Measurements from ENCODE around the gene ZNF121. TPM values are rescaled to one million over a fixed set of nuclear protein-coding genes. Genes with fewer than 3 reads are reported as not detected.

ZNF121 gene
- total RNA-seq, 2 experiments from 2014 or later = 50.5 to 74.4 TPM

- intact Hi-C loops (cut with micrococcal nuclease; ENCODE audit: unreplicated experiment) = no loop called here
- no peaks in the 10 kb centered on the region for H3K4me1 ChIP-seq (ENCODE audit: insufficient read depth, low read length, poor library complexity, severe bottlenecking)
- peaks cover 30% of the 10 kb centered on the region; the same call in 1 of the 2 replicates for H3K9me3 ChIP-seq (ENCODE audit: low read length)
- BruUV-seq (replicated peaks) = no TSS peak
- TF ChIP-seq EZH2phosphoT487 (IDR thresholded peaks at IDR 0.05; ENCODE audit: borderline replicate concordance, low read depth, low read length) (no peak), CTCF (conservative IDR thresholded peaks at IDR 0.05; ENCODE audit: low read length) (no peak)
- no peaks in the 10 kb centered on the region for H4K20me1 ChIP-seq (ENCODE audit: insufficient read depth, low read length)
- H3K27ac ChIP-seq (ENCODE audit: low read depth, low read length, poor library complexity, severe bottlenecking) = no peak overlapping the region
- DNase-seq (ENCODE audit: low spot score) = no peak
- no peak overlapping the region for H3K4me3 ChIP-seq (ENCODE audit: low read depth, low read length, poor library complexity, severe bottlenecking)
- H3K36me3 ChIP-seq (ENCODE audit: insufficient read depth, low read length) = peaks cover 79% of the 10 kb centered on the region
- H3K79me2 ChIP-seq (ENCODE audit: insufficient read depth, low read depth, low read length) = no peaks in the 10 kb centered on the region
- no peak overlapping the region for H2AFZ ChIP-seq (ENCODE audit: low read length)
- no peaks in the 10 kb centered on the region for H3K9me2 ChIP-seq (ENCODE audit: insufficient read depth, low read length)
- ChIA-PET POLR2A (no interaction called here), CTCF (ENCODE audit: unreplicated experiment) (no interaction called here)
- no peak overlapping the region for H3K4me2 ChIP-seq (ENCODE audit: low read length)
Observed at GRCh38 chr19:9528757-9529336, 55.5 kb downstream of the ZNF121 start.

GRCh38 chr19:9523885-9524474 lies 60.3 kb downstream of the ZNF121 start:
- intact Hi-C loops (cut with micrococcal nuclease; ENCODE audit: unreplicated experiment) = no loop called here
- DNase-seq (ENCODE audit: low spot score) = no peak
- H3K9me3 ChIP-seq (ENCODE audit: low read length) = peaks cover 16% of the 10 kb centered on the region; the same call in 1 of the 2 replicates
- H3K4me2 ChIP-seq (ENCODE audit: low read length) = no peak overlapping the region
- no peaks in the 10 kb centered on the region for H3K9me2 ChIP-seq (ENCODE audit: insufficient read depth, low read length)
- ChIA-PET CTCF (ENCODE audit: unreplicated experiment) (no interaction called here), POLR2A (no interaction called here)
- H3K4me3 ChIP-seq (ENCODE audit: low read depth, low read length, poor library complexity, severe bottlenecking) = no peak overlapping the region
- H3K79me2 ChIP-seq (ENCODE audit: insufficient read depth, low read depth, low read length) = no peaks in the 10 kb centered on the region
- H3K27ac ChIP-seq (ENCODE audit: low read depth, low read length, poor library complexity, severe bottlenecking) = no peak overlapping the region
- no TSS peak for BruUV-seq (replicated peaks)
- no peak for TF ChIP-seq CTCF (conservative IDR thresholded peaks at IDR 0.05; ENCODE audit: low read length)
- TF ChIP-seq EZH2phosphoT487 (IDR thresholded peaks at IDR 0.05; ENCODE audit: borderline replicate concordance, low read depth, low read length) = no peak
- H3K36me3 ChIP-seq (ENCODE audit: insufficient read depth, low read length) = peaks cover 32% of the 10 kb centered on the region
- H4K20me1 ChIP-seq (ENCODE audit: insufficient read depth, low read length) = no peaks in the 10 kb centered on the region
- H3K4me1 ChIP-seq (ENCODE audit: insufficient read depth, low read length, poor library complexity, severe bottlenecking) = no peaks in the 10 kb centered on the region
- H2AFZ ChIP-seq (ENCODE audit: low read length) = no peak overlapping the region

Other genes starting within 250 kb of the ZNF121 start
- gene ZNF177, start 221.5 kb downstream of the ZNF121 start, total RNA-seq (2014; rRNA removed; shearing (Covaris generic)) = 1.8 and 2.4 TPM in 2 replicates
- gene ZNF177, start 221.5 kb downstream of the ZNF121 start, total RNA-seq (2022) = 2.8 and 4.3 TPM in 2 replicates
- 22.1 and 28.2 TPM in 2 replicates for gene ZNF266, start 148.9 kb downstream of the ZNF121 start, total RNA-seq (2014; rRNA removed; shearing (Covaris generic))
- gene ZNF266, start 148.9 kb downstream of the ZNF121 start, total RNA-seq (2022) = 37.4 and 39.0 TPM in 2 replicates
- gene ZNF560, start 85.9 kb downstream of the ZNF121 start, total RNA-seq (2014; rRNA removed; shearing (Covaris generic)) = not detected in 2 replicates
- not detected in 2 replicates for gene ZNF560, start 85.9 kb downstream of the ZNF121 start, total RNA-seq (2022)
- gene ZNF426, start 45.9 kb downstream of the ZNF121 start, total RNA-seq (2014; rRNA removed; shearing (Covaris generic)) = 7.0 and 8.5 TPM in 2 replicates
- 8.0 and 8.9 TPM in 2 replicates for gene ZNF426, start 45.9 kb downstream of the ZNF121 start, total RNA-seq (2022)
- gene ZNF561, start 36.7 kb upstream of the ZNF121 start, total RNA-seq (2014; rRNA removed; shearing (Covaris generic)) = 14.9 and 17.3 TPM in 2 replicates
- 22.2 and 25.3 TPM in 2 replicates for gene ZNF561, start 36.7 kb upstream of the ZNF121 start, total RNA-seq (2022)
- 14.9 and 18.1 TPM in 2 replicates for gene ZNF562, start 90.6 kb upstream of the ZNF121 start, total RNA-seq (2014; rRNA removed; shearing (Covaris generic))
- 16.8 and 17.3 TPM in 2 replicates for gene ZNF562, start 90.6 kb upstream of the ZNF121 start, total RNA-seq (2022)
- gene ZNF846, start 184.2 kb upstream of the ZNF121 start, total RNA-seq (2014; rRNA removed; shearing (Covaris generic)) = 10.6 and 11.7 TPM in 2 replicates
- gene ZNF846, start 184.2 kb upstream of the ZNF121 start, total RNA-seq (2022) = 10.9 and 16.6 TPM in 2 replicates
- gene FBXL12, start 234.6 kb upstream of the ZNF121 start, total RNA-seq (2014; rRNA removed; shearing (Covaris generic)) = 22.3 and 38.7 TPM in 2 replicates
- 40.6 and 44.4 TPM in 2 replicates for gene FBXL12, start 234.6 kb upstream of the ZNF121 start, total RNA-seq (2022)
- 162 and 249 TPM in 2 replicates for gene UBL5, start 243.4 kb upstream of the ZNF121 start, total RNA-seq (2014; rRNA removed; shearing (Covaris generic))
- gene UBL5, start 243.4 kb upstream of the ZNF121 start, total RNA-seq (2022) = 271 and 323 TPM in 2 replicates